NCI-H187 (cell line): Measurements from ENCODE around the gene WDFY4.

Experiments used
- DNase-seq, 2 experiments: peaks; one replicate each; lab custom pipeline; 2025; lab: John Stamatoyannopoulos, UW

Gene WDFY4

GRCh38 chr10:48881937-48882336 lies 197.3 kb downstream of the WDFY4 start:
- no peak for DNase-seq

GRCh38 chr10:48882881-48883280 lies 198.2 kb downstream of the WDFY4 start:
- no peak for DNase-seq

GRCh38 chr10:48883701-48884100 lies 199.0 kb downstream of the WDFY4 start:
- DNase-seq, result no peak

- DNase-seq, result no peak
Measured at GRCh38 chr10:48884179-48885045, 199.7 kb downstream of the WDFY4 start.

- no peak for DNase-seq
Measured at GRCh38 chr10:48885376-48885775, 200.7 kb downstream of the WDFY4 start.

GRCh38 chr10:48887982-48888381 lies 203.3 kb downstream of the WDFY4 start:
- no peak for DNase-seq

- no peak for DNase-seq
Measured at GRCh38 chr10:48890888-48891850, 206.5 kb downstream of the WDFY4 start.

GRCh38 chr10:48894911-48895802 lies 210.5 kb downstream of the WDFY4 start:
- DNase-seq, result no peak

GRCh38 chr10:48895803-48896195 lies 211.1 kb downstream of the WDFY4 start:
- no peak for DNase-seq

GRCh38 chr10:48896756-48897440 lies 212.2 kb downstream of the WDFY4 start:
- DNase-seq, result no peak

- DNase-seq, result no peak
Measured at GRCh38 chr10:48897441-48897790, 212.7 kb downstream of the WDFY4 start.

- no peak for DNase-seq
Measured at GRCh38 chr10:48898426-48898825, 213.8 kb downstream of the WDFY4 start.

- no peak for DNase-seq
Measured at GRCh38 chr10:48899781-48900180, 215.1 kb downstream of the WDFY4 start.

GRCh38 chr10:48900371-48900801 lies 215.7 kb downstream of the WDFY4 start:
- DNase-seq, result no peak

- no peak for DNase-seq
Measured at GRCh38 chr10:48901319-48901718, 216.6 kb downstream of the WDFY4 start.

GRCh38 chr10:48902096-48902495 lies 217.4 kb downstream of the WDFY4 start:
- DNase-seq, result no peak

GRCh38 chr10:48903151-48903550 lies 218.5 kb downstream of the WDFY4 start:
- no peak for DNase-seq

GRCh38 chr10:48904861-48905260 lies 220.2 kb downstream of the WDFY4 start:
- DNase-seq, result no peak

- DNase-seq, result no peak
Measured at GRCh38 chr10:48905311-48905710, 220.6 kb downstream of the WDFY4 start.

GRCh38 chr10:48906841-48907240 lies 222.2 kb downstream of the WDFY4 start:
- no peak for DNase-seq

- DNase-seq, result no peak
Measured at GRCh38 chr10:48907730-48908129, 223.1 kb downstream of the WDFY4 start.
